Hepatocyte (in vitro differentiated cells): ENCODE data around the gene NEMP1.

ENCODE experiments used
- CTCF ChIP-seq: fragments of 200-600 bp; sonication (generic); IDR thresholded peaks from 2 replicates; pipeline ENCODE4 v1.5.1; 2016; ENCODE audit warnings: antibody characterized with exemption, mild to moderate bottlenecking; ENCODE audit not compliant: poor library complexity
- EZH2 ChIP-seq: fragments of 200-600 bp; sonication (generic); IDR thresholded peaks from 2 replicates; pipeline ENCODE4 v1.6.1; 2016; ENCODE audit warnings: antibody characterized with exemption, mild to moderate bottlenecking, borderline replicate concordance
- EZH2phosphoT487 ChIP-seq: fragments of 200-600 bp; sonication (generic); IDR thresholded peaks from one replicate; pipeline ENCODE4 v1.6.1; 2018; ENCODE audit warnings: antibody characterized with exemption, mild to moderate bottlenecking, low read depth, moderate library complexity; ENCODE audit not compliant: unreplicated experiment, severe bottlenecking

GRCh38 chr12:57090490-57090889 is 11.9 kb upstream of the NEMP1 start:
- TF ChIP-seq CTCF (no peak), EZH2 (no peak), EZH2phosphoT487 (no peak)
